GM12874 (cell line): Measurements from ENCODE around the gene AMZ1.
A peak's percentile ranks its signal among the peaks of the same experiment; 100 is the strongest.

Source experiments
- CTCF ChIP-seq: IDR thresholded peaks from 2 replicates; pipeline ENCODE4 v1.5.1; 2011; ENCODE audit warnings: low read depth, mild to moderate bottlenecking, control low read depth, low read length, moderate library complexity; ENCODE audit not compliant: insufficient read depth

AMZ1 gene

GRCh38 chr7:2670720-2671391 is 17.1 kb upstream of the AMZ1 start:
- peak; percentile 98 for TF ChIP-seq CTCF

GRCh38 chr7:2673934-2674333 is 14.1 kb upstream of the AMZ1 start:
- no peak for TF ChIP-seq CTCF

GRCh38 chr7:2675256-2675764 is 12.7 kb upstream of the AMZ1 start:
- TF ChIP-seq CTCF, result no peak

GRCh38 chr7:2680256-2680655 is 7.7 kb upstream of the AMZ1 start:
- no peak for TF ChIP-seq CTCF

GRCh38 chr7:2680792-2681490 is 7.1 kb upstream of the AMZ1 start:
- TF ChIP-seq CTCF, result peak; percentile 71

GRCh38 chr7:2681929-2682799 is 5.8 kb upstream of the AMZ1 start:
- no peak for TF ChIP-seq CTCF

GRCh38 chr7:2684501-2684900 is 3.5 kb upstream of the AMZ1 start:
- TF ChIP-seq CTCF, result no peak
